KMS-11 (cell line): ENCODE results near the gene TMEM154.

Source experiments
- H2AFZ ChIP-seq: fragments of 200-600 bp; sonication (generic); 2 replicates; pipeline ENCODE4 v1.6.1; 2016; ENCODE audit warnings: antibody characterized with exemption, mixed run types, low read depth
- H3K27ac ChIP-seq: fragments of 200-600 bp; sonication (generic); 2 replicates; pipeline ENCODE4 v1.6.1; 2016; ENCODE audit warnings: mild to moderate bottlenecking, mixed run types
- H3K27me3 ChIP-seq: fragments of 200-600 bp; sonication (generic); 2 replicates; pipeline ENCODE4 v1.6.1; 2017; ENCODE audit warnings: mild to moderate bottlenecking, low read depth, mixed run types, moderate library complexity; ENCODE audit not compliant: insufficient read depth
- H3K36me3 ChIP-seq: fragments of 200-600 bp; sonication (generic); 2 replicates; pipeline ENCODE4 v1.6.1; 2017; ENCODE audit warnings: mild to moderate bottlenecking, mixed run types; ENCODE audit not compliant: insufficient read depth
- H3K4me1 ChIP-seq: fragments of 200-600 bp; sonication (generic); 2 replicates; pipeline ENCODE4 v1.6.1; 2016; ENCODE audit warnings: mild to moderate bottlenecking, low read depth, mixed run types; ENCODE audit not compliant: poor library complexity, severe bottlenecking
- H3K4me2 ChIP-seq: fragments of 200-600 bp; sonication (generic); 2 replicates; pipeline ENCODE4 v1.7.0; 2016; ENCODE audit warnings: mild to moderate bottlenecking, mixed run types
- H3K4me3 ChIP-seq: fragments of 200-600 bp; sonication (generic); IDR thresholded peaks from 2 replicates; pipeline ENCODE4 v1.6.1; 2017; ENCODE audit warnings: low read depth, low read length, mixed read lengths; ENCODE audit not compliant: insufficient read depth
- H3K79me2 ChIP-seq: fragments of 200-600 bp; sonication (generic); 2 replicates; pipeline ENCODE4 v1.6.1; 2016; ENCODE audit warnings: low read depth, mixed run types; ENCODE audit not compliant: insufficient read depth
- H3K9ac ChIP-seq: fragments of 200-600 bp; sonication (generic); 2 replicates; pipeline ENCODE4 v1.6.1; 2016; ENCODE audit warnings: mild to moderate bottlenecking, mixed run types
- H4K20me1 ChIP-seq: fragments of 200-600 bp; sonication (generic); 2 replicates; pipeline ENCODE4 v1.6.1; 2016; ENCODE audit warnings: mild to moderate bottlenecking, mixed run types; ENCODE audit not compliant: insufficient read depth
- CTCF ChIP-seq: fragments of 200-600 bp; sonication (generic); conservative IDR thresholded peaks from 2 replicates; pipeline ENCODE4 v1.6.1; 2017; ENCODE audit warnings: low read depth, mild to moderate bottlenecking, antibody characterized with exemption, low read length, moderate library complexity, mixed read lengths

TMEM154 gene

DNA sequence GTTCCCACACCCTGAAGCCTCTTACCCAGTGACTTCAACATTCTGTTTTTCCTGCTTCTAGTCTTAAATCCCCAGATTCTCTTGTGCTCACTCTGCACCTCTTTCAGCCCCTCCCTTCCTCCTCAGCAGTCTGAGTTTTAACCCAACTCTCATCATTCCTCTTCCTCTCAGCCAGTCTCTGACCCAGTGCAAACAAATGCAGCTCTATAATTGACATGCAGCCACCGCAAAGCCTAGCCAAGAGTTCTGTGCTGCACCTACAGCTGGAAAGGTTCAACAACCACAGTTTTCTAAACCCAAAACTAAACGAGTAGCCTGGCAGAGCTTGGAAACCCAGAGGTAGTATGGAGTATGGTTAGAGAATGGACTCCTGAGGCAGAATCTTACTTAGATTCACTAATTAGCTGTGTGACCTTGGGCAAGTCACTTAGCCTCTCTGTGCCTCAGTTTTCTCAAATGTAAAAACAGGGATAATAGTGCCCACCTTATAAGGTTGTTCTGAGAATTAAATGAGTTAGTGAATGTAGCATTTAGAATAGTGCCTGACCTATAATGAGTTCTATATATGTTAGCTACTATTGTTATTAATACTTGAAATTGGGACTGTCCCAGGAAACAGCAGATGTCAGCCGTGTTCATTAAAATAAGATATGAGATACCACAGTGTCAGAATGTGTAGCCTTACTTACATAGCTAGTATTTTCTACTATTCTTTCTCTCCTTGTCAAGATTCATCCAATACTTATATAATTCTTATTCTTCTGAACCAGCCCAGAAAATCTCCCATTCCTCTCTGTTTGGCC, 3.5 kb downstream of the TMEM154 start:
- Histone ChIP-seq H3K36me3 (no peaks in the 10 kb centered on the region), H3K9ac (no peak overlapping the region), H3K4me3 (no peak overlapping the region), H2AFZ (no peak overlapping the region), H3K27me3 (no peaks in the 10 kb centered on the region), H3K4me1 (no peaks in the 10 kb centered on the region), H3K27ac (no peak overlapping the region), H3K4me2 (no peak overlapping the region), H4K20me1 (no peaks in the 10 kb centered on the region), H3K79me2 (no peaks in the 10 kb centered on the region)
- TF ChIP-seq CTCF, result no peak

DNA sequence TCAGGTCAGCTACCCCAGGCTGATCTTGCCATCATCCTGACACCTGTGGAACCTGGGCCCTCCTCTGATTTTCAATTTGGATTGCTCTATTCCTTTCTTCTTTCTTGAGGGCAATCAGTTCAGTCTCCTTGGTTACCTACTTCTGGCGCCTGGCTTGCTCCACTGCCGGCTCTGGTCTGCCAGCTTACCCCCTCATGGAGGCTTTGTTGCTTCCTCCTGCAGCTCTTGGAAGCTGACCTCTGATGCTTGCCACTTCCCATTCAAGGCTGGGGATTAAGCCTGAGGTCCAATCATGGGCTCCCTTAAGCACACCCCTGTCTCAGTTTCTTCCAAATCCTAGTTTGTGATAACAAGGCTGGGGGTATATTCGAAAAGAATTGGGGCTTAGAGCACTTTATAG, 5.4 kb downstream of the TMEM154 start:
- H3K27me3 ChIP-seq, result no peaks in the 10 kb centered on the region
- no peak overlapping the region for H3K4me3 ChIP-seq
- TF ChIP-seq CTCF, result no peak
- H3K36me3 ChIP-seq, result no peaks in the 10 kb centered on the region
- no peaks in the 10 kb centered on the region for H3K79me2 ChIP-seq
- H2AFZ ChIP-seq, result no peak overlapping the region
- H3K9ac ChIP-seq, result no peak overlapping the region
- no peak overlapping the region for H3K27ac ChIP-seq
- no peaks in the 10 kb centered on the region for H3K4me1 ChIP-seq
- H4K20me1 ChIP-seq, result no peaks in the 10 kb centered on the region
- no peak overlapping the region for H3K4me2 ChIP-seq

GRCh38 chr4:152673489-152673888, 6.3 kb downstream of the TMEM154 start:
- Histone ChIP-seq H4K20me1 (no peaks in the 10 kb centered on the region), H3K4me2 (no peak overlapping the region), H3K27me3 (no peaks in the 10 kb centered on the region), H3K36me3 (no peaks in the 10 kb centered on the region), H3K4me3 (no peak overlapping the region), H3K4me1 (no peaks in the 10 kb centered on the region), H3K79me2 (no peaks in the 10 kb centered on the region), H3K27ac (no peak overlapping the region), H2AFZ (no peak overlapping the region), H3K9ac (no peak overlapping the region)
- TF ChIP-seq CTCF, result no peak

- Histone ChIP-seq H3K27me3 (no peaks in the 10 kb centered on the region; the same call in 1 of the 2 replicates), H4K20me1 (no peaks in the 10 kb centered on the region), H3K27ac (no peak overlapping the region), H3K4me3 (no peak overlapping the region), H2AFZ (no peak overlapping the region), H3K9ac (no peak overlapping the region), H3K4me2 (no peak overlapping the region), H3K4me1 (no peaks in the 10 kb centered on the region), H3K36me3 (no peaks in the 10 kb centered on the region), H3K79me2 (no peaks in the 10 kb centered on the region)
- no peak for TF ChIP-seq CTCF
Measured at GRCh38 chr4:152672206-152673092, 7.3 kb downstream of the TMEM154 start.
